Measurements from ENCODE around the gene IFT25. TPM values are rescaled to one million over a fixed set of nuclear protein-coding genes. Genes with fewer than 3 reads are reported as not detected.

Gene IFT25
- total and polyA plus RNA-seq, 2 donors (not counting 1 experiment from before 2014, with no cell fraction given) = 27.6 to 37.6 TPM

GRCh38 chr1:53899206-53899628 lies 46.3 kb downstream of the IFT25 start:
- Histone ChIP-seq H3K27me3 (ENCODE audit: control insufficient read depth, insufficient read depth, low read length) (no peaks in the 10 kb centered on the region), H3K36me3 (ENCODE audit: control insufficient read depth, insufficient read depth, low read length) (no peaks in the 10 kb centered on the region), H3K4me3 (replicated peaks in 1 of 4; ENCODE audit: control extremely low read depth in 1 of 4, insufficient read depth in 1 of 4, low read depth in 3 of 4, low read length in 4 of 4) (no peak overlapping the region), H3K4me1 (ENCODE audit: control insufficient read depth, extremely low read depth, insufficient read depth, low read length) (peaks cover 7% of the 10 kb centered on the region), H3K9ac (ENCODE audit: insufficient read depth, low read length) (no peak overlapping the region), H3K27ac (ENCODE audit: insufficient read depth, low read length) (no peak overlapping the region), H4K20me1 (ENCODE audit: control insufficient read depth, extremely low read depth, insufficient read depth, low read length) (no peaks in the 10 kb centered on the region), H3K79me2 (ENCODE audit: control insufficient read depth, insufficient read depth, low read length) (no peaks in the 10 kb centered on the region), H2AFZ (ENCODE audit: low read length) (no peak overlapping the region), H3K9me3 (ENCODE audit: control insufficient read depth, insufficient read depth, low read depth, low read length) (no peaks in the 10 kb centered on the region), H3K4me2 (ENCODE audit: extremely low read depth, insufficient read depth, low read length) (peak overlapping the region; percentile 17)
- peak; percentile 87 to 93 for DNase-seq (ENCODE audit: low read depth in 2 of 2)
- TF ChIP-seq CTCF (conservative IDR thresholded peaks at IDR 0.05 in 1 of 2, IDR thresholded peaks at IDR 0.05 in 1 of 2; ENCODE audit: low read depth in 1 of 2, low read length in 2 of 2) = no peak
- no peak for TF ChIP-seq EZH2 (IDR thresholded peaks at IDR 0.05; ENCODE audit: low read length, missing control alignments)

- Histone ChIP-seq H4K20me1 (ENCODE audit: control insufficient read depth, extremely low read depth, insufficient read depth, low read length) (no peaks in the 10 kb centered on the region), H3K4me1 (ENCODE audit: control insufficient read depth, extremely low read depth, insufficient read depth, low read length) (peaks cover 7% of the 10 kb centered on the region), H3K4me2 (ENCODE audit: extremely low read depth, insufficient read depth, low read length) (peak overlapping the region; percentile 63), H3K4me3 (replicated peaks in 1 of 4; ENCODE audit: control extremely low read depth in 1 of 4, insufficient read depth in 1 of 4, low read depth in 3 of 4, low read length in 4 of 4) (no peak overlapping the region), H3K36me3 (ENCODE audit: control insufficient read depth, insufficient read depth, low read length) (no peaks in the 10 kb centered on the region), H2AFZ (ENCODE audit: low read length) (peak overlapping the region; percentile 45), H3K9me3 (ENCODE audit: control insufficient read depth, insufficient read depth, low read depth, low read length) (no peaks in the 10 kb centered on the region), H3K27ac (ENCODE audit: insufficient read depth, low read length) (peak overlapping the region; percentile 51), H3K27me3 (ENCODE audit: control insufficient read depth, insufficient read depth, low read length) (no peaks in the 10 kb centered on the region), H3K9ac (ENCODE audit: insufficient read depth, low read length) (no peak overlapping the region), H3K79me2 (ENCODE audit: control insufficient read depth, insufficient read depth, low read length) (no peaks in the 10 kb centered on the region)
- TF ChIP-seq CTCF (conservative IDR thresholded peaks at IDR 0.05 in 1 of 2, IDR thresholded peaks at IDR 0.05 in 1 of 2; ENCODE audit: low read depth in 1 of 2, low read length in 2 of 2) (no peak), EZH2 (IDR thresholded peaks at IDR 0.05; ENCODE audit: low read length, missing control alignments) (no peak)
- DNase-seq (ENCODE audit: low read depth in 2 of 2) = peak; percentile 87 to 92
These were observed 48.8 kb downstream of the IFT25 start for GRCh38 chr1:53896635-53897229.

GRCh38 chr1:53895421-53895820 lies 50.1 kb downstream of the IFT25 start:
- Histone ChIP-seq H2AFZ (ENCODE audit: low read length) (no peak overlapping the region), H3K9ac (ENCODE audit: insufficient read depth, low read length) (no peak overlapping the region), H3K9me3 (ENCODE audit: control insufficient read depth, insufficient read depth, low read depth, low read length) (no peaks in the 10 kb centered on the region), H3K36me3 (ENCODE audit: control insufficient read depth, insufficient read depth, low read length) (no peaks in the 10 kb centered on the region), H4K20me1 (ENCODE audit: control insufficient read depth, extremely low read depth, insufficient read depth, low read length) (no peaks in the 10 kb centered on the region), H3K27ac (ENCODE audit: insufficient read depth, low read length) (no peak overlapping the region), H3K27me3 (ENCODE audit: control insufficient read depth, insufficient read depth, low read length) (no peaks in the 10 kb centered on the region), H3K4me2 (ENCODE audit: extremely low read depth, insufficient read depth, low read length) (no peak overlapping the region), H3K79me2 (ENCODE audit: control insufficient read depth, insufficient read depth, low read length) (no peaks in the 10 kb centered on the region), H3K4me1 (ENCODE audit: control insufficient read depth, extremely low read depth, insufficient read depth, low read length) (peaks cover 9% of the 10 kb centered on the region), H3K4me3 (replicated peaks in 1 of 4; ENCODE audit: control extremely low read depth in 1 of 4, insufficient read depth in 1 of 4, low read depth in 3 of 4, low read length in 4 of 4) (no peak overlapping the region)
- no peak for DNase-seq (ENCODE audit: low read depth in 2 of 2)
- TF ChIP-seq CTCF (conservative IDR thresholded peaks at IDR 0.05 in 1 of 2, IDR thresholded peaks at IDR 0.05 in 1 of 2; ENCODE audit: low read depth in 1 of 2, low read length in 2 of 2) (no peak), EZH2 (IDR thresholded peaks at IDR 0.05; ENCODE audit: low read length, missing control alignments) (no peak)
